Naive thymus-derived CD4-positive, alpha-beta T cell (primary cell): ENCODE data around the gene TYW1B. TPM values are rescaled to one million over a fixed set of nuclear protein-coding genes. Genes with fewer than 3 reads are reported as not detected.
"Not testable (repeated sequence)": the region's sequence is repeated elsewhere in the genome, so short reads cannot be mapped to it uniquely, and the experiment has no call there.

Source experiments
- ATAC-seq: fragments of 150-1000 bp; cut with Tn5 transposase; 2 replicates; pipeline ENCODE4 v1.10.0; 2021; ENCODE audit warnings: mild to moderate bottlenecking, moderate library complexity
- CTCF ChIA-PET: fragments of 350-600 bp; sonication (Branson Sonifier 250); formaldehyde crosslinking; loops from one replicate; lab custom pipeline; 2021; ENCODE audit warnings: antibody characterized with exemption; lab: Charles Lee
- POLR2A ChIA-PET: fragments of 350-600 bp; sonication (Branson Sonifier 250); formaldehyde crosslinking; loops from one replicate; lab custom pipeline; 2021; ENCODE audit warnings: antibody characterized with exemption, inconsistent platforms; lab: Charles Lee
- DNase-seq, 9 donors: peaks; one replicate each; pipeline versions ENCODE4 v3.0.0 to v3.0.0-alpha.2; 2020 to 2022; ENCODE audit warnings: mixed read lengths in 1 of 9
- H3K27ac ChIP-seq: one replicate; pipeline ENCODE4 v1.7.0; 2013; ENCODE audit warnings: mild to moderate bottlenecking, low read depth, low read length, moderate library complexity
- H3K27me3 ChIP-seq, 2 donors: one replicate each; pipeline ENCODE4 v1.7.0; 2013; ENCODE audit warnings: low read length in 2 of 2, mild to moderate bottlenecking in 2 of 2, moderate library complexity in 2 of 2; ENCODE audit not compliant: control insufficient read depth in 2 of 2, insufficient read depth in 2 of 2
- H3K36me3 ChIP-seq, 3 experiments: 1 replicate in 2 of 3; 2 replicates in 1 of 3; pipeline ENCODE4 v1.7.0; 2013; ENCODE audit warnings: low read length in 3 of 3, mild to moderate bottlenecking in 3 of 3, moderate library complexity in 1 of 3; ENCODE audit not compliant: insufficient read depth in 3 of 3, control insufficient read depth in 2 of 3
- H3K4me1 ChIP-seq, 2 donors: one replicate each; pipeline ENCODE4 v1.7.0; 2013; ENCODE audit warnings: low read length in 2 of 2, mild to moderate bottlenecking in 2 of 2, moderate library complexity in 1 of 2; ENCODE audit not compliant: control insufficient read depth in 2 of 2, insufficient read depth in 2 of 2
- H3K4me3 ChIP-seq: 2 replicates; pipeline ENCODE4 v1.7.0; 2013; ENCODE audit warnings: mild to moderate bottlenecking, low read length
- H3K9me3 ChIP-seq, 3 experiments: 1 replicate in 2 of 3; 2 replicates in 1 of 3; pipeline ENCODE4 v1.7.0; 2013; ENCODE audit warnings: low read length in 3 of 3; ENCODE audit not compliant: control insufficient read depth in 2 of 3
- H3K27ac Mint-ChIP-seq, 9 donors: one replicate each; pipeline ENCODE4 v1.8.0; 2020 to 2022; ENCODE audit warnings: mixed read lengths in 9 of 9, mild to moderate bottlenecking in 8 of 9, moderate library complexity in 5 of 9, inconsistent platforms in 2 of 9
- H3K27me3 Mint-ChIP-seq, 5 donors: one replicate each; pipeline ENCODE4 v1.8.0; 2021 to 2022; ENCODE audit warnings: mixed read lengths in 5 of 5, mild to moderate bottlenecking in 1 of 5
- H3K36me3 Mint-ChIP-seq, 5 donors: one replicate each; pipeline ENCODE4 v1.8.0; 2020 to 2022; ENCODE audit warnings: mixed read lengths in 5 of 5, mild to moderate bottlenecking in 3 of 5, inconsistent platforms in 1 of 5
- H3K4me1 Mint-ChIP-seq, 7 donors: one replicate each; pipeline ENCODE4 v1.8.0; 2020 to 2022; ENCODE audit warnings: mixed read lengths in 7 of 7, mild to moderate bottlenecking in 3 of 7, inconsistent platforms in 1 of 7
- H3K4me3 Mint-ChIP-seq, 10 donors: one replicate each; pipeline ENCODE4 v1.8.0; 2020 to 2022; ENCODE audit warnings: mild to moderate bottlenecking in 10 of 10, mixed read lengths in 10 of 10, moderate library complexity in 6 of 10, inconsistent platforms in 2 of 10
- H3K9me3 Mint-ChIP-seq, 11 donors: one replicate each; pipeline ENCODE4 v1.8.0; 2020 to 2022; ENCODE audit warnings: mixed read lengths in 11 of 11, mild to moderate bottlenecking in 4 of 11, inconsistent platforms in 1 of 11, moderate library complexity in 1 of 11
- intact Hi-C, 2 donors: fragments of 100-400 bp; cut with micrococcal nuclease; formaldehyde crosslinking; loops; one replicate each; pipeline ENCODE4 v1.15.1; 2023
- polyA plus RNA-seq, 2 donors: library from polyadenylated mRNA; unstranded; fragments of 300-500 nt; fragmentation: Illumina TruSeq; gene quantifications; one replicate each; pipeline ENCODE4 v1.2.3, GENCODE V29; 2021
- total RNA-seq, 6 experiments: library from RNA in 5 of 6; stranded (reverse) in 5 of 6; gene quantifications; 1 replicate in 5 of 6; 2 replicates in 1 of 6; pipeline ENCODE4 v1.2.3 and lab custom pipeline; 2021 to 2026

TYW1B gene
- total and polyA plus RNA-seq, 7 experiments from 2014 or later = 1.2 to 8.2 (median 5.4) TPM

DNA sequence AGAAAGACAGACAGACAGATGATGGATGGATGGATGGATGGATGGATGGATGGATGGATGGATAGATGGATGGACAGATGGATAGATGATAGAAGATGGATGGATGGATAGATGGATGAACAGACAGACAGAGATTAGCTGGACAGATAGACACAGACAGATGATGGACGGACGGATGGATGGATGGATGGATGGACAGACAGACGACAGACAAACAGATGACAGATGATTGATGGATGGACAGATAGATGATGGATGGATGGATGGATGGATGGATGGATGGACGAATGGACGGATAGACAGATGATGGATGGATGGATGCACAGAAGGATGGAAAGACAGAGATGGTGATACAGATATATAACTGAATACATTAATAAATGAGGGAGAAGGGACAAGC, 224.9 kb downstream of the TYW1B start:
- no peaks in the 10 kb centered on the region for H3K27me3 ChIP-seq
- ATAC-seq (no peak), DNase-seq (no peak)
- peaks cover 0 to 6% (median 4%) of the 10 kb centered on the region in 7 donors for H3K4me1 Mint-ChIP-seq
- H3K4me1 ChIP-seq = no peaks in the 10 kb centered on the region
- H3K36me3 Mint-ChIP-seq = peaks cover 4 to 55% (median 49%) of the 10 kb centered on the region in 5 donors
- peaks cover 0 to 3% (median 0%) of the 10 kb centered on the region in 3 experiments for H3K36me3 ChIP-seq
- intact Hi-C loops = no loop called here
- H3K4me3 Mint-ChIP-seq = no peak overlapping the region
- POLR2A ChIA-PET = no interaction called here
- peaks cover 0 to 5% (median 0%) of the 10 kb centered on the region in 11 donors for H3K9me3 Mint-ChIP-seq
- H3K4me3 ChIP-seq = no peak overlapping the region
- H3K27ac ChIP-seq = no peak overlapping the region
- no peak overlapping the region for H3K27ac Mint-ChIP-seq
- H3K9me3 ChIP-seq = no peaks in the 10 kb centered on the region
- H3K27me3 Mint-ChIP-seq = no peaks in the 10 kb centered on the region
- CTCF ChIA-PET = no interaction called here

DNA sequence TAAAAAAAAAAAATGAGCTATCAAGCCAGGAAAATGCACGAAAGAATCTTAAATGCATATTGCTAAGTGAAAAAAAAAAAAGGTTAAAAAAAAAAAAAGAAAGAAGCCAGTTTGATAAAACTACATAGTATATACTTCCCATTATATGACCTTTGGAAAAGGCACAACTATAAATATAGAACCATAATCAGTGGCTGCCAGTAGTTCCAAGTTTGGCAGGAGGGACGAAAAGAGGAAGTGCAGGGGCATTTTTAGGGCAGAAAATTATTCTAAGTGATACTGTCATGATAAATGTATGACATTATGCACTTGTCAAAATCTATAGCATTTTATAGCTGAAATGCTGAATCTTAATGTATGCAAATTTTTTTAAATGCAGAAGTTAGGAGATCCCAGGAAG, 226.3 kb downstream of the TYW1B start:
- peaks cover 6 to 51% (median 48%) of the 10 kb centered on the region in 5 donors for H3K36me3 Mint-ChIP-seq
- H3K27me3 ChIP-seq, H3K4me3 Mint-ChIP-seq, H3K9me3 Mint-ChIP-seq, H3K4me3 ChIP-seq, H3K27ac Mint-ChIP-seq, ATAC-seq, H3K27me3 Mint-ChIP-seq, H3K36me3 ChIP-seq, DNase-seq, CTCF ChIA-PET, H3K27ac ChIP-seq, intact Hi-C loops, H3K9me3 ChIP-seq, H3K4me1 ChIP-seq, POLR2A ChIA-PET, H3K4me1 Mint-ChIP-seq: not testable (repeated sequence)

DNA sequence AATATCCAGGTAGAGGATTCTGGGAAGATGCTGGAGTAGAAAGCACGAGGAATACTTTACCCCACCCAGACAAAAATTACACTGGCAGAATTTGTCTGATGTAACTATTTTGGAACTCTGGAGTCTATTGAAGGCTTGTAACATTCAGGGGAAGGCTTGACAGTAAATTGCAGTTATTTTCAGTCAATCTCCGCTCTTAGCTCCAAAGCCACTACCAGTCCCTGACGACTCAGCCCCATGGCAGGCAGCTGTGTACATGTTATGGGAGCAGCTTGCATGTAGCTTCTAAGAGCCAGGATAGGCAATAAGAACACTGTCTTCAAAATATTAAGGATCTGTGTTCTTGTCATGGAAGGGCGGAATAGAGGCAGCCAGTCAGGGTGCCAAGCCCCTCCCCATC, 238.0 kb downstream of the TYW1B start:
- H3K4me1 Mint-ChIP-seq, H3K27ac ChIP-seq, H3K27me3 ChIP-seq, CTCF ChIA-PET, intact Hi-C loops, ATAC-seq, H3K27me3 Mint-ChIP-seq, H3K9me3 ChIP-seq, H3K4me1 ChIP-seq, H3K4me3 Mint-ChIP-seq, H3K36me3 ChIP-seq, DNase-seq, POLR2A ChIA-PET, H3K27ac Mint-ChIP-seq, H3K4me3 ChIP-seq: not testable (repeated sequence)
- Mint-ChIP-seq H3K9me3 (peaks cover 5 to 55% (median 22%) of the 10 kb centered on the region in 11 donors), H3K36me3 (peaks cover 5 to 60% (median 50%) of the 10 kb centered on the region in 5 donors)

DNA sequence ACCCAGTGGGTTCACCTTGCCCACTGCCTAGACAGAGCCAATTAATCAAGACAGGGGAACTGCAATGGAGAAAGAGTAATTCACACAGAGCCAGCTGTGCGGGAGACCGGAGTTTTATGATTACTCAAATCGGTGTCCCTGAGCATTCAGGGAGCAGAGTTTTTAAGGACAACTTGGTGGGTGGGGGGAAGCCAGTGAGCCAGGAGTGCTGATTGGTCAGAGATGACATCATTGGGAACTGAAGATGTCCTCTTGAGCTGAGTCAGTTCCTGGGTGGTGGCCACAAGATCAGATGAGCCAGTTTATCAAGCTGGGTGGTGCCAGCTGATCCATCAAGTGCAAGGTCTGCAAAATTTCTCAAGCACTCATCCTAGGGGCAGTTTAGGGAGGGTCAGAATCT, 240.7 kb downstream of the TYW1B start:
- H3K27me3 Mint-ChIP-seq, H3K4me3 Mint-ChIP-seq, H3K36me3 ChIP-seq, CTCF ChIA-PET, intact Hi-C loops, DNase-seq, H3K4me1 ChIP-seq, H3K4me3 ChIP-seq, H3K27ac ChIP-seq, ATAC-seq, H3K4me1 Mint-ChIP-seq, POLR2A ChIA-PET, H3K27me3 ChIP-seq, H3K9me3 ChIP-seq: not testable (repeated sequence)
- H3K9me3 Mint-ChIP-seq = peaks cover 7 to 62% (median 24%) of the 10 kb centered on the region in 11 donors
- peaks cover 5 to 76% (median 62%) of the 10 kb centered on the region in 5 donors for H3K36me3 Mint-ChIP-seq
- H3K27ac Mint-ChIP-seq = peak overlapping the region in 1 of 9 donors; percentile 74

DNA sequence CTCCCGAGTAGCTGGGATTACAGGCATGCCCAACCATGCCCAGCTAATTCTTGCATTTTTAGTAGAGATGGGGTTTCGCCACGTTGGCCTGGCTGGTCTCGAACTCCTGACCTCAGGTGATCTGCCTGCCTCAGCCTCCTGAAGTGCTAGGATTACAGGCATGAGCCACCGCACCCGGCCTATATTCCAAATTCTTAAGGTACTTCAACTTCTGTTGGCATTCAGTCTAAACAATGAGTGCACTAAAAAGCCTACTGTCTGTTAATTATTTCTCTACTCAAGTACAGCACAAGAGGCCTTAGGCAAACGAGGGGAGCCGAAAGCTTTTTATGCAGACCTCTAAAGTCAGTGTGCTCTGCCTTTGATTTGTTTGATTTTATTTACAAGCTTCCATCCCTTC, 243.4 kb downstream of the TYW1B start:
- intact Hi-C loops, H3K27me3 ChIP-seq, DNase-seq, H3K4me3 ChIP-seq, H3K4me1 Mint-ChIP-seq, H3K4me1 ChIP-seq, H3K27ac ChIP-seq, ATAC-seq, POLR2A ChIA-PET, H3K36me3 ChIP-seq, H3K27me3 Mint-ChIP-seq, H3K4me3 Mint-ChIP-seq, H3K9me3 ChIP-seq, H3K27ac Mint-ChIP-seq, CTCF ChIA-PET: not testable (repeated sequence)
- peaks cover 4 to 42% (median 16%) of the 10 kb centered on the region in 11 donors for H3K9me3 Mint-ChIP-seq
- H3K36me3 Mint-ChIP-seq = peaks cover 0 to 71% (median 58%) of the 10 kb centered on the region in 5 donors

DNA sequence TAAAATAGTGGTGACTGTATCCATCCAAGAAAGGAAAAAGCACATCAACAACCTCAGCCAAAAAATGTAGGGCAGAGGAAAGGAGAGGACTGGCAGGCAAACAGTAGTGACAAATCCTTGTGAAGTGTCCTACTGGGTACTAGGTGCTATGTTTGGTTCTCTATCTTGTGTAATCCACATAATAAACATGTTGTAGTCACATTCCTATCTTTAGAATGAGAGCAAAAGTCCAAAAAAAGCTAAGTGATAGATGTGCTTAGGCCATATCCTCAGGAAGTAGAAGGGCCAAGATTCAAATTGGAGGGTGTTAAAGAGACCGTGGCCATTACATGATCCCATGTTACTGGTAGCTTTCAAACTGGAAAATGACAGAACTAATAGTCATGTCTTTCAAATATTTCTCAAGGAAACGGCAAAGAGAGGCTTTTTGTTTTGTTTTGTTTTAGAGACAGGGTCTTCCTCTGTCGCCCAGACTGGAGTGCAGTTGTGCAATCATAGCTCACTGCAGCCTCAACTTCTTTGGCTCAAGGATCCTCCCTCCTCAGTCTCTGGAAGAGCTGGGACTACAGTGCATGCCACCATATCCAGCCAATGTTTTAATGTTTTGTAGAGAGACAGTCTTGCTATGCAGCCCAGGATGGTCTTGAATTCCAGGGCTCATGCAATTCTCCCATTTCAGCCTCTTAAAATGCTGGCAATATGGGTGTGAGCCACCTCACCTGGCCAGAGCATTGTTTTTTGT, 244.2 kb downstream of the TYW1B start:
- peaks cover 0 to 72% (median 61%) of the 10 kb centered on the region in 5 donors for H3K36me3 Mint-ChIP-seq
- POLR2A ChIA-PET, H3K27ac ChIP-seq, H3K9me3 ChIP-seq, H3K27me3 Mint-ChIP-seq, H3K4me1 Mint-ChIP-seq, CTCF ChIA-PET, H3K27ac Mint-ChIP-seq, H3K36me3 ChIP-seq, H3K4me3 Mint-ChIP-seq, H3K27me3 ChIP-seq, H3K4me3 ChIP-seq, DNase-seq, H3K4me1 ChIP-seq, ATAC-seq, intact Hi-C loops: not testable (repeated sequence)
- H3K9me3 Mint-ChIP-seq = peaks cover 4 to 39% (median 16%) of the 10 kb centered on the region in 11 donors
